GM18858 (cell line): Measurements from ENCODE around the gene C9.
"Not testable (repeated sequence)": the region's sequence is repeated elsewhere in the genome, so short reads cannot be mapped to it uniquely, and the experiment has no call there.

Experiments
- ATAC-seq: cut with Tn5 transposase; IDR thresholded peaks from one replicate; pipeline ENCODE4 v1.9.1; 2021; ENCODE audit not compliant: unreplicated experiment

Gene C9

DNA sequence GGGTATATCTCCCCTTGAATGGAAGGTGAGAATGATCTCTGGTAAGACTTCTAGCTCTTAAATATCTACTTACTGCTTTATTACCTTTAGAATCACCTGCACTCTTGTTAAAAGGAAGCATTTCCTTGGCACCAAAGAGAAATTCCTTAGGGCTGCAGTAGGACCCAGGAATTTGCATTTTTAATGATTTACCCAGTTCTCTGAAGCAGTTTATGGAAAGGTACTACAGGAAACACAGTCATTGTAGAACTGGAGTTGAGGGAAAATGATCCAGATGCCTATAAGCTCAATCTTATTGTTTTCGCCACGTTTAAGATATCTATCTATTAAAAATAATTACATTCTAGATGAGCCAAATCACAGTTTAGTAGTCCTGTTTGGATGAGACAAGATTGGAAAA, 9.5 kb upstream of the C9 start:
- no peak for ATAC-seq

DNA sequence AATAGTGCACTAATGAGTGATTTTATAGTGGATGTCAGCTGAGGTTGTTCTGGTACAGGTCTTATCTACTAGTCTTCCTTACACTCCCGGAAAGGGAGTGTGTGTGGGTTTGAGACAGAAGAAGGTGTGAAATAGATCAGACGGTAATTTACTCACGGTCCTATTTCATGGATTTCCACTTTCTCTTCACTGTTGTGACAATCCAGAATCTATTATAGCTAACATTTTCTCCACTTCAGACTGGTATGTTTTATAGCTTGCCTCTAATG, 7.0 kb upstream of the C9 start:
- ATAC-seq: no peak

DNA sequence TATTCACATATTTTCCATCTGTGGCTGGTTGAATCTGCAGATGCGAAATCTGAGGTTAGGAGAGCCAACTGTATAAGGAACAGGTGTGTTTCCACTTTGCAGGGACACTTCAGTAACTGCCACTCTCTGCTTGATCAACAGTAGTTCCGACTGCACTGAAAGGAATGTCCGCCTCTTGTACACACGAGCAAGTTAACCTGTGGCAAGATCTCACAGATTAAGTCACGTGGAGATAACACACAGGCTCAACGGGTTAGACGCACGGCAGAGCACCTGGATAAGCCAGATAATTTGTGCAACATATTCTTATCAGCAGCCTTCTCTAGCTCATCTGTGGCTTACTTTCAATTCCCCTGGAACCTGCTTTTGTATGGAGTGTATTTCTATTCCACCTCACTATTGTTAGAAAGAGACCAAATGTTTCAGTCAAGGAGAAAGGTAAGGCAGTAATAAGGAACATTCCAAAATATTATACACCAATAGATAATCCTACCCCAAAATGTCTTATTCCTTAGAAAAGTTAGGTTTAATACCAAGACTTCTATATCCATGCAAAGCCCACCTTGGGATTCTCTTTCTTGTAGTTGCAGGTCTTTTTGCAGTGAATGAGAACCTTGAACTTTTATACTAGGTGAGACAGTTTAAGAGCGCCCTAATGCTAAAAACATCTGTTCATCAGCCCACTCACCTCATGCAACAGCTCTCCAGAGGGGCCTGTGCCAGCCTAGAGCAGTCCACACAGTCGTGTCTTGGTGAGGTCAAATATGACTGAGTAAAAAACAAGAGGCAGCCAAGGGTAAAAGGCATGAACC, 6.5 kb upstream of the C9 start:
- no peak for ATAC-seq

DNA sequence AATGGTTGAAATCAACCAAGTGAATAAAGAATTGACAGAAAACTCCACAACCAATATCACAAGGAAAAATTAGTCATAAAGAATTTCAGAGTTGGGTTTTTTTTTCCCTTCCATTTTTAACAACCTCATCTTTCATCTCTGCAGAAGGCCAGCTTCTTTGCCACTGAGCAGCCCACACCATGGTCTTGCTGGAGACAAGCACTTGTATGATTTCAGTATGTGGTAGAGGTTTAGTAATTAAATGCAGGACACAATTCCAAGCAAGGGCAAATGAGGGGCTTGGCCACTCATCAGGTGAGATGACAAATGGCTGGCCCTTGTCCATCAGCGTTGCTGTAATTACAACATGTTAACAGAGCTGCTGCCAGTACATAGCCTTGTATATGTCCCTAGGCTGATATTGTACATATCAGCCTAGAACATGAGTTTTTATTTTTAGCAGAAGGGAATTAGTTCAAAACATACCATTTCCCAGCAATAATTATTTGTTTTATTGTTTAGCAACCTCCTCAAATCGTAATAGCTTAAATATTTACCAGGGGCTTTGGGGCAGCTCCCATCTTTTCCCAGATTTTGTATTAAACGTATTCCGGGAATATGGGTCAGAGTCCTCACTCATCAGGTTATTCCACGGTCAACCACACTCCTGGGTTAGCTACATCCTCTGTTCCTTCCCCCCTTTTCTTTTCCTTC, 5.0 kb upstream of the C9 start:
- ATAC-seq: no peak

DNA sequence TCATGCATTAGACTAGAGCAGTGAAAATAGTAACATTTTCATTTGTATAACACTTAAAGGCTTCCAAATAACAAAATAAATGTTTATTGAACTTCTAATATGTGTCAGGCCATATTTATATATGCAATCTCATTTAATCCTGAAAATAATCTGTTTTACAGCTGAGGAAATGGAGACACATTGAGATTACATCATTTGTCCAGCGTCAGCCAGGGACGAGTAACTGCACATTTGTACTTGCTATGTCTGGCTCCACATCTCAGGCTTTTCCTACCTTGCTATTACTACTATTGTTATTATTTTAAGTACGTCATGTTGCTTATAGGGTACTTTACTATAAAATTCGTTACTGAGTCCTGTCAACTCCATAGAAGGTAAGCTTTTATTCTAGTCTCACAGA, 3.8 kb upstream of the C9 start:
- no peak for ATAC-seq

DNA sequence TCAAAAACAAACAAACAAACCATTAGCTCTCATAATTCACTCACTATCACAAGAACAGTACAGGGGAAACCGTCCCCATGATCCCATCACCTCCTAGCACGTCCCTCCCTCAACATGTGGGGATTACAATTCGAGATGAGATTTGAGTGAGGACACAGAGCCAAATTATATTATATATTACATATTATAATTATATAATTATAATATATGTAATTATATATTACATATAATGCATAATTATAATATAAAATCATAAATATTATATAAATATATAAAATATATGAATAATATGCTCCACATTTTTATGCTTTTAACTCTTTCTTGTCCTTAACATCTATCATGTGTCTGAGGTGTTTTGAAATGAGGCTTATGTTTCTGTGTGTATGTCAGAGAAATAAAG, 3.4 kb upstream of the C9 start:
- ATAC-seq: no peak

DNA sequence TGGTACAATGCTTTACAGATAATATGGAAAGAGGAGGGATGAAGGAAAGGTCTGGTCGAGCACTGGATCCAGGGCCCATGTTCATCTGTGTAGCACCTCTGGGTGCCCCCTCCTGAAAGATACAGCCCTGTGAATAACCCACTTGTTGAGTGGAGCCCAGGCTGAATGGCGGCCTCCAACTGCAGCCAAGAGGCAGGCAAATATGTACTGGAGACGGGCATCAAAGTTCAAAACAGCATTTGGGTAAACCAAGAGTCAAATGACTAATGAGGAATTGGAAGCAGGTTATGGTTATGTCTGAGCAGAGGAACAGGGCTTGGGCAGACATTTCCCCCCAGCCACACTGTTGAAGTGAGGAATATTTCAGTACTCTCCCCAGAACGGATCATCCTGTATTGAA, 1.1 kb downstream of the C9 start:
- ATAC-seq: no peak

DNA sequence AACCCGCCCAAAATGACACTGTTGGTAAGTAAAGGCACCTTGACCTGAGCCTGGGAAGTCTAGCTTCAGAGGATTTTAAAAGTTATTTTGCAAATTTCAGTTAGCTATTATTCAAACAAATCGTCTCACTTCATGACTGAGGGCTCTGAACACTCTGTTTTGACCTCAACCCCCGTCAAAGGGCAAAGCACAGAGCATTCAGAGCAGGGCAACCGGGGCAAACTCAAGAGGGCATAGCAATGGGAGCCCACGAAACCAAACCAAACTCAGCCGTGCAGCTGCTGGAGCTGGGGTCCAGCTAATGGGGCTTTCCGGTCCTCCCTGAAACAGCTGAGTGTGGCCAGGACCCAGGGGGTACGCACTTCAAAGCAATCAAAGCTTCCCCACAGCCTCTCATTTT, 1.6 kb downstream of the C9 start:
- ATAC-seq: no peak

DNA sequence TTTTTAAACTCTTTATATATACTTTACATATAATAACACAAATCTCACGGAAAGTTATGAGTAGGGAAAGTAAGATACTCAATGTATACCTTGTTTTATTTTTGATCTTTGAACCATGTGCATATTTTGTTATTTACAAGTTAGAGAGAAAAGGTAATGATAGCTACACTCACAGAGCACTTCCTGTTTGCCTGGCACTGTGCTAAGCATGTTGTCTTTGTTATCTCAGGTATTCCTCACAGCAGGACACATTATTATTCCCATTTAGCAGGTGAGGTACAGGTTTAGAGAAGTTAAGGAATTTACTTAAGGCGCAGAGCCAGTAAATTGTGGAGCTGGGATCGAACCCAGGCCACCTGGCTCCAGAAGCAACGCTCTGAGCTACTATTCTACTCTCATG, 3.0 kb downstream of the C9 start:
- ATAC-seq: no peak

DNA sequence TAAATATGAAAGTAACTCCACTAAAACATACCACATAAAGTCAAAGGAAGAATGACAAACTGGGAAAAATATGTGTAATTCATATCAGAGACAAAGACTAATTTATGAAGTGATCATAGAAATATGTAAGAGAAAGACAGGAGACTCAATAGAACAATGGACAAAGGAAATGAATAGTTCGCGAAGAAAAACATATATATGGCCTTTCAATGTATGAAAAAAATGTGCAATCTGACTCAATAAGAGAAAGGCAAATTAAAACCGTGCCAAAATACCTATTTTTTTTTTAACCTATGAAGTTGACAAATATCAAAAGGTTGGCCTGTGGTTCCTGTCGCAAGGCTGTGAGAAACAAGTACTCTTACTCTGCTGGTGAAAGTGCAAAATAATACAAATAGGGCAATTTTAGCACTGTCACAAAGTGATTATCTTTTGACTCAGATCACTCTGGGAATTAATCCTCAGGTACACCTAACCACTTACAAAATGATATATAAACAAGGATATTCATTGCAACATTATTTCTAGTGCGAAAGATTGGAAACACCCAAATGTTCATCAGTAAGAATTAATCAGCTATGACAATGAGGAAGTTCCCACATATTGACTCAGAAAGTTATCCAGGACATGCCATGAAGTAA, 3.7 kb downstream of the C9 start:
- no peak for ATAC-seq

DNA sequence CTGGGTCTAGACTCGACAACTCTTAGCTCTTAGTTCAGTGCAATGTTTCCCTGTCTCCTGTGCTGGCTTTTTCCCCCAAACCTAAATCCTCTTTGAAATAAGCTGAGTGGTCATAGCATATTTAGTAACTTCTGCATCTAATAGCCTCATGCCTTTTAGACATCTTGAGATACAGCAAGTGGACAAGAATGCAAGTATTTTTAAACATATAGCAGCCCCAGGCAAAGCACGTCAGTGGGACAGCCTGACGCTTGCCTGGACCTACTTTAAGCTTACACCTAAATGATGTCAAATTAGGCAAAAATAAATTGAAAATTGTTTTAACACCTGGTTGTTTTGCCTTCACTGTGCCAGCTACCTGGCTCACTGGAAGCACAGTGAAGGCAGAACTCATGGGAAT, 8.0 kb downstream of the C9 start:
- no peak for ATAC-seq

DNA sequence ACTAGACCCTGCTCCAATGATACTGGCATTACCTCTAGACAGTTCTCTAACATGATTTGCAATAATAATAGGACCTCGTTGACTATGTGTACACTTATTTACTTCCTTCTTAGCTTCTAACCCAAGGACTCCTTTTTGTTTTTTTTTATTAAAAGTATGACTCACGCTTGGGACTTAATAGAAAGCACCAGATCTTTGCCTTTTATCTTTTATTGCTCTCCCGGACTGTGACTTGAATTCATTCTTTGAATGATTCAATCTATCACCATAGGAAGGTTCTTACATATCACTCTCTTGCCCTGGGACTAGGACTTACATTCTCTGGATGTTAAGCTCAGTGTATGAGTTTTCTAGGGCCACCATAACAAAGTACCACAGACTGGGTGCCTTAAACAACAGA, 9.0 kb downstream of the C9 start:
- no peak for ATAC-seq

DNA sequence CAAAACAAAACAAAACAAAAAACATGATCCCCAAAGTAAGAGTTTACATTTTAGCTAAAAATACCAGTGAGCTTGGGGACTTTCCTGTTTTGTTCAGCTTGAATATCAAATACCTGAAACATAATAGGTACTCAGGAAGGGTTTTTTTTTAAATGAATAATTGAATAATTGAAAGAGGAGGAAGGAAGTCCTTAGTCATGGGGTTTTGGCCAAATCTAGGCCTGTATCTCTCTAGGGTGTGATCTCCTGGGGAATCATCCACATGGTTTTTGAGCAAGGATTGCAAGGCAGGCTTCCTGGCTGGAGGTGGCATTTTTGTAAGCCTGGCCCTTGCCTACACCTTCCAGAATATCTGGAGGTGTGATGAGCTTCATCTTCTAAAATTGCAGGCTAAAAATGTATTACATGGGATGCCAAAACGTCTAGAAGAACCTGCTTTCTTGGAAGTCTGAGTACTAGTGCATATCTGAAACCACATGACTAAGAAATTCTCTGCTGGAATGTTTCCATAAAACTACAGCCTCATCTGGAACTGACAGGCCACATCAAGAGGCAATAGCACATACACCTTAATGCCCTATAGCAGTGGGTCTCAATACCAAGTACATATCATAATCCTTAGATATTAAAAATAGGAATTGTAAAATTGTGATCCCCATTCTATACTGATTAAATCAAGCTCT, 10.4 kb downstream of the C9 start:
- ATAC-seq: no peak

DNA sequence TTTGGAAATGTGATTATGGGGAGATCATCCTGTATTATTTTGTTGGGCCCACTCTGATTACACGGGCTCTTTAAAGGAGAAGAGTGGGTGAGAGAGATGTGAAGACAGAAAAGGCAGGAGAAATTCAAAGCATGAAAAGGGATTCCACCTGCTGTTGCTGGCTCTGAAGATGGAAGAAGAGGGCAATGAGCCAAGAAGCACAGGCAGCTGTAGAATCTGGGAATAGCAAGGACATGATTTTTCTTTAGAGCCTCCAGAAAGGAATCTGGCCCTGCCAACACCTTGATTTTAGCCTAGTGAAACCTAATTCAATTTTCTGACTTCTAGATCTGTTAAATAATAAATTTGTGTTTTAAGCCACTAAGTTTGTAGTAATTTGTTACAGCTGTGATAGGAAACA, 11.3 kb downstream of the C9 start:
- no peak for ATAC-seq

DNA sequence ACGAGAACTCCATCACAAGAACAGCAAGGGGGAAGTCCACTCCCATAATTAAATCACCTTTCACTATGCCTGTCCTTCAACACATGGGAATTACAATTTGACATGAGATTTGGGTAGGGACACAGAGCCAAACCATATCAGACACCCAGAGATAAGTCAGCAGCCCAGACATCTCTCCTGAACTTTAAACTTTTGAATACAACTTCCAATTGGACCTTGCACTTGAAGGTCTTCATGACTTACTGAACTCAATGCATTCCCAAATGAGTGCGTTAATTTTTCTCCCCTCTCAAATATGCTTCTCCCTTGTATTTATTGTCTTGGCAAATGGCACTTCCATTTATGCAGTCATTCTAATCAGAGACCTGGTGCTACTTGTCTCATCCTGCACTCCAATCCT, 12.1 kb downstream of the C9 start:
- no peak for ATAC-seq

DNA sequence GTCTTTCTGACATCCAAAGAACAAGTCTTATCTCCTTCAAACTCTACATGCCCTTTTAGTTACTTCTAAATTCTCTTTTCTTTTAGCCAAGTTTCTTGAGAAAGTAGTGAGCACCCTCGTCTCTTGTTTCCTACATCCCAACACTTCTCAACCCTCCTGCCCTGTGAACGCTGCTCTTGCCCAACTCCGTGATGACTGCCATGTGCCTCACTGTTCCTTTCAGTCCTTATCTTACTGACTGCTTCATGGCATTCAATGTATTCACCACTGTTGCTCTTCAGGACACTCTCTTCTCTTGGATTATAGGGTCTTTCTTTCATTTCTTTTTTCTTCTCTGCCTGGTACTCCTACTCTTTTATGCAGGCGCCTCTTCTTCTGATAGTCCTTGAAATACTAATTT, 14.8 kb downstream of the C9 start:
- no peak for ATAC-seq

DNA sequence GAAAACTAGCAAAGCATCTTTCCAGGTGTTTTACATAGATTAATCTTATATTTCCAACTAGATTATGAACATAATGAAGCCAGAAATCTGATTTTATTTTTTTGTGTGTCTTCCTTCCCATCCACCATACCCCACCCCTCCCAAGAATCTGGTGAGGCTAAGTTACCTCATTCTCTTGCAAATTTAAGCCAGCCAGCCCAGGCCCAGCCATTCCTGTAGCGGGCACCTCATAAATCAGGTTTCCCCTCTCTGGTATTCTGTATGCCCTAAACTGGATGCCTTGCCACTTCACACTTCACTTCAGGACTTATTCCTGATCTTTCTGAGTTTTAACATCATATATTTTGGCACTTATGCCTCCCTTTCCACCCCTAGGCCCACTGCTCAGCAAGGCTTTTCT, 21.8 kb downstream of the C9 start:
- no peak for ATAC-seq

DNA sequence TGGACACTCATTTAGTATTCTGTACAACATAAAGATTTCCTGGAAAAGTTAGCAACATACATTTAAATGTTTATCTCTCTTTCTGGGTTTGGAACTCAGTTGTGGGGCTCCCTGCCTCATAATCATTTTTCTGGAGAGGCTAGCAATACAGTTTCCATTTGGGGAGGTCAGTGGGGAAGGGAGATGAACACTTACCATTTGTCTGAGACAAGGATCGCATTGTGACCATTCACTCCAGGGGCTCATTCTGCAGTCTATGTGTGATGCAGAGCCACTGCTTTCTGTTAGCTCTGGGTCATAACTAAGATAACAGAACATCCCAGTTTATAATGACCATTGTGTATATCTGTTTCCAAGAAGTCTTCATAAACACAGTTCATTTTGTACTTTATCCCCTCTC, 22.4 kb downstream of the C9 start:
- no peak for ATAC-seq

DNA sequence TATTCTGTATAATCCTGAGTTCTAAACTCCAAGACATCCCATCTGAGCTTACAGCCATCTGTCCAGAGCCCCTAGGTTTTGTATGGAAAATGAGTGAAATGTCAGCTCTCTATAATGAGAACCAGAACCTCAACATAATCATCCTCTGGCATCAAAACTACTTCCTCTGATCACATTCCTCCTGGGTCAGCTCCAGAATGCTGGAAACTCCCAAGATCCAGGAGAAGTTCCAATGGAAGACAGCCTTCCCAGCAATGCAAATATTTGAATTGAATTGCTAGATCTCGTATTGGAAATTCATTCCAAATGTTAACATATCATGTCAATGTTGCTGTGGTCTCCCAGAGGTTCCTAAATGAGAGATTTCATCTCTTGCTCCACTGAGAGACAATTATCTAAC, 23.8 kb downstream of the C9 start:
- ATAC-seq: no peak

DNA sequence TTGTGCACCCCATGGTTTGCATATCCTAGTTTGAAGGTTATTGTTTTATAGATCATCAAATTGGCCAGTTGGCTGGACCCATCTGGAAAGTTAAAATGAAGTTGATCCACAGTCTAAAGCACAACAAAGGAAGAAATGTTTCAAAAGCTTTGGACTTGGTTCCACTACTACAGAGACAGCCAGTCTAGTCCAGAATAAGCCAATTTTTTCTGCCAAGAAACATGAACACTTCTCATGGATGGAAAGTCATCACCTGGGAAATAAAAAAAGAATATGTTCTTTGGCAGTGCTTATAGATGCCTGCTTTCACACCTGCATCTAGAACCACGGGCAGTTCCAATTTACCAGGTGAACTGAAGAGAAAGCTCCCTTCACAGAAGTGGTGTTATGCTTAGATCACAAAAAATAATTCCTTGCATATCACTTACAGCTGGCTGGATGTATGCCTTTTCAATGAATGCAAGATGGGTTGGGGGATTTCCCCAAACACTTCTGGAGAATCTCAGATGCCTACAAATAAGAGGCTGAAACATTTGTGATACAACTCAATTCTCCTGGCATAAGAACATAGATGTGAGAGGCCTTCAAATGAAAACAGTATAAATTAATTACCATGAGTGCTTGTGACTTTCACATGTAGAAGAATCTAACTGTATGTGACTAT, 26.9 kb downstream of the C9 start:
- no peak for ATAC-seq

DNA sequence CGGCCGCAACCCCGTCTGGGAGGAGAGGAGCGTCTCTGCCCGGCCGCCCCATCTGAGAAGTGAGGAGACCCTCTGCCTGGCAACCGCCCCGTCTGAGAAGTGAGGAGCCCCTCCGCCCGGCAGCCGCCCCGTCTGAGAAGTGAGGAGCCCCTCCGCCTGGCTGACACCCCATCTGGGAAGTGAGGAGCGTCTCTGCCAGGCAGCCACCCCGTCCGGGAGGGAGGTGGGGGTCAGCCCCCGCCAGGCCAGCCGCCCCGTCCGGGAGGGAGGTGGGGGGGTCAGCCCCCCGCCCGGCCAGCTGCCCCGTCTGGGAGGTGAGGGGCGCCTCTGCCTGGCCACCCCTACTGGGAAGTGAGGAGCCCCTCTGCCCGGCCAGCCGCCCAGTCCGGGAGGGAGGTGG, 30.0 kb downstream of the C9 start:
- not testable (repeated sequence) for ATAC-seq

DNA sequence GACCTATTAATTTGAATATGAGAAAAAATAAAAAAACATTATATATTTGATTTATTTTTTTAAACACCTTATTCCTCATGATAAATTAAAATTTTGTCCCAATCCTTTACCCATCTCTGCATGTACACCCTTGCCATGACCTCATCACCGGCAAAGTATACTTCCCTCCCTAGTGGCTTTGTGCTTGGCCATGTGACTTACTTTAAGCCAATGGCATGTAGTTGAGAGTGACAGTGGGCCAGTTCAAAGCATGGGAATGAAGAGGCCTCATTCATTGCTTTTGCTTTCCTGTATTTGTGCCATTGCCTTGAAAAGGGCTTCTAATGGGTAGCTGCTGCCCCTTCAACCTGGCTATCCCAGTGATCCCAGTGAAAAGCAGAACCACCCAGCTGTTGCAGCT, 31.2 kb downstream of the C9 start:
- no peak for ATAC-seq
